ENCODE results near the gene GUCY1A1. TPM values are rescaled to one million over a fixed set of nuclear protein-coding genes. Genes with fewer than 3 reads are reported as not detected.

The GUCY1A1 gene
- total RNA-seq, 1 donor from 2014 or later: 1.5 TPM

GRCh38 chr4:155629183-155629825 is 37.3 kb upstream of the GUCY1A1 start:
- Histone ChIP-seq H3K79me2 (ENCODE audit: low read depth) (no peaks in the 10 kb centered on the region), H3K27ac (no peak overlapping the region), H3F3A (ENCODE audit: low read depth) (no peaks in the 10 kb centered on the region), H2AFZ (replicated peaks) (no peak overlapping the region), H3K4me1 (no peaks in the 10 kb centered on the region), H3K9ac (no peak overlapping the region), H3K27me3 (no peaks in the 10 kb centered on the region), H4K20me1 (ENCODE audit: low read depth) (no peaks in the 10 kb centered on the region), H3K4me2 (no peak overlapping the region), H3K4me3 (no peak overlapping the region), H3K9me3 (ENCODE audit: low read depth) (no peaks in the 10 kb centered on the region), H3K36me3 (no peaks in the 10 kb centered on the region)
- no peaks in the 10 kb centered on the region for H3K36me3 Mint-ChIP-seq
- H3K27me3 Mint-ChIP-seq (ENCODE audit: insufficient read depth, low read depth): no peaks in the 10 kb centered on the region
- TF ChIP-seq EZH2 (IDR thresholded peaks at IDR 0.05): no peak
- TF ChIP-seq CTCF (IDR thresholded peaks at IDR 0.05): no peak
- TF ChIP-seq EZH2phosphoT487 (IDR thresholded peaks at IDR 0.05): no peak
- no peaks in the 10 kb centered on the region for H3K9me3 Mint-ChIP-seq
- no peak for DNase-seq (ENCODE audit: low spot score)
- H3K4me1 Mint-ChIP-seq: peaks cover 6% of the 10 kb centered on the region
- no peak overlapping the region for H3K4me3 Mint-ChIP-seq
- no peak overlapping the region for H3K27ac Mint-ChIP-seq

GRCh38 chr4:155629956-155630355 is 36.7 kb upstream of the GUCY1A1 start:
- H3F3A ChIP-seq (ENCODE audit: low read depth): no peaks in the 10 kb centered on the region
- TF ChIP-seq CTCF (IDR thresholded peaks at IDR 0.05) (no peak), EZH2 (IDR thresholded peaks at IDR 0.05) (no peak), EZH2phosphoT487 (IDR thresholded peaks at IDR 0.05) (no peak)
- H3K27ac Mint-ChIP-seq: no peak overlapping the region
- peaks cover under 1% of the 10 kb centered on the region for H3K27me3 Mint-ChIP-seq (ENCODE audit: insufficient read depth, low read depth)
- H3K4me1 Mint-ChIP-seq: peaks cover 6% of the 10 kb centered on the region
- no peak overlapping the region for H3K27ac ChIP-seq
- no peaks in the 10 kb centered on the region for H3K36me3 ChIP-seq
- no peaks in the 10 kb centered on the region for H3K4me1 ChIP-seq
- no peak overlapping the region for H3K4me3 Mint-ChIP-seq
- H3K27me3 ChIP-seq: no peaks in the 10 kb centered on the region
- DNase-seq (ENCODE audit: low spot score): no peak
- no peaks in the 10 kb centered on the region for H3K79me2 ChIP-seq (ENCODE audit: low read depth)
- no peak overlapping the region for H3K9ac ChIP-seq
- H3K36me3 Mint-ChIP-seq: no peaks in the 10 kb centered on the region
- no peaks in the 10 kb centered on the region for H4K20me1 ChIP-seq (ENCODE audit: low read depth)
- no peak overlapping the region for H2AFZ ChIP-seq (replicated peaks)
- no peaks in the 10 kb centered on the region for H3K9me3 ChIP-seq (ENCODE audit: low read depth)
- no peak overlapping the region for H3K4me3 ChIP-seq
- H3K4me2 ChIP-seq: no peak overlapping the region
- peaks cover under 1% of the 10 kb centered on the region for H3K9me3 Mint-ChIP-seq

- Mint-ChIP-seq H3K27ac (no peak overlapping the region), H3K36me3 (no peaks in the 10 kb centered on the region), H3K4me3 (no peak overlapping the region), H3K4me1 (peaks cover 6% of the 10 kb centered on the region), H3K9me3 (peaks cover 2% of the 10 kb centered on the region), H3K27me3 (ENCODE audit: insufficient read depth, low read depth) (peaks cover 2% of the 10 kb centered on the region)
- H3K27ac ChIP-seq: no peak overlapping the region
- TF ChIP-seq EZH2phosphoT487 (IDR thresholded peaks at IDR 0.05): no peak
- TF ChIP-seq CTCF (IDR thresholded peaks at IDR 0.05): no peak
- no peak for TF ChIP-seq EZH2 (IDR thresholded peaks at IDR 0.05)
- H3K79me2 ChIP-seq (ENCODE audit: low read depth): no peaks in the 10 kb centered on the region
- no peak overlapping the region for H2AFZ ChIP-seq (replicated peaks)
- no peak overlapping the region for H3K9ac ChIP-seq
- no peaks in the 10 kb centered on the region for H4K20me1 ChIP-seq (ENCODE audit: low read depth)
- H3K4me1 ChIP-seq: no peaks in the 10 kb centered on the region
- H3K4me3 ChIP-seq: no peak overlapping the region
- no peaks in the 10 kb centered on the region for H3K9me3 ChIP-seq (ENCODE audit: low read depth)
- H3K4me2 ChIP-seq: no peak overlapping the region
- H3F3A ChIP-seq (ENCODE audit: low read depth): no peaks in the 10 kb centered on the region
- H3K36me3 ChIP-seq: no peaks in the 10 kb centered on the region
- no peak for DNase-seq (ENCODE audit: low spot score)
- H3K27me3 ChIP-seq: no peaks in the 10 kb centered on the region
Measured at GRCh38 chr4:155632310-155632840, 34.3 kb upstream of the GUCY1A1 start.
